ENCODE results near the gene KBTBD3.

Gene KBTBD3

GRCh38 chr11:106076919-106077608 is at the start of gene KBTBD3:
Gene KBTBD3, minus strand, starts transcription at chr11:106077347. Its CDS starts 18,250 bp downstream, at chr11:106059097.
- H2AFZ ChIP-seq (ENCODE audit: low read depth, low read length), result peak within 1 kb of the TSS; percentile 90
- H3K9me3 ChIP-seq (ENCODE audit: low read length), result peaks cover 3% of the 10 kb centered on the region
- H3K4me1 ChIP-seq (ENCODE audit: insufficient read depth, low read length), result peaks cover 29% of the 10 kb centered on the region
- H3K4me3 ChIP-seq (ENCODE audit: low read length), result peak within 1 kb of the TSS; percentile 84
- H3K36me3 ChIP-seq (ENCODE audit: insufficient read depth, low read length), result peaks cover 26% of the 10 kb centered on the region
- no peaks in the 10 kb centered on the region for H3K27me3 ChIP-seq (ENCODE audit: insufficient read depth, low read length)

GRCh38 chr11:106121570-106122320 is 44.6 kb upstream of the KBTBD3 start:
- Histone ChIP-seq H3K4me3 (ENCODE audit: low read length) (no peak overlapping the region), H3K4me1 (ENCODE audit: insufficient read depth, low read length) (no peaks in the 10 kb centered on the region), H3K9me3 (ENCODE audit: low read length) (no peaks in the 10 kb centered on the region), H2AFZ (ENCODE audit: low read depth, low read length) (no peak overlapping the region), H3K27me3 (ENCODE audit: insufficient read depth, low read length) (no peaks in the 10 kb centered on the region), H3K36me3 (ENCODE audit: insufficient read depth, low read length) (no peaks in the 10 kb centered on the region)

GRCh38 chr11:106105986-106106385 is 28.8 kb upstream of the KBTBD3 start:
- no peaks in the 10 kb centered on the region for H3K36me3 ChIP-seq (ENCODE audit: insufficient read depth, low read length)

GRCh38 chr11:106101819-106102218 is 24.7 kb upstream of the KBTBD3 start:
- H3K36me3 ChIP-seq (ENCODE audit: insufficient read depth, low read length), result peaks cover 25% of the 10 kb centered on the region
- H3K4me3 ChIP-seq (ENCODE audit: low read length), result no peak overlapping the region
- H2AFZ ChIP-seq (ENCODE audit: low read depth, low read length), result no peak overlapping the region
- H3K9me3 ChIP-seq (ENCODE audit: low read length), result no peaks in the 10 kb centered on the region
- no peaks in the 10 kb centered on the region for H3K4me1 ChIP-seq (ENCODE audit: insufficient read depth, low read length)
- no peaks in the 10 kb centered on the region for H3K27me3 ChIP-seq (ENCODE audit: insufficient read depth, low read length)

More at GRCh38 chr11:106105986-106106385, 28.8 kb upstream of the KBTBD3 start:
- H3K27me3 ChIP-seq (ENCODE audit: insufficient read depth, low read length), result no peaks in the 10 kb centered on the region
- no peak overlapping the region for H3K4me3 ChIP-seq (ENCODE audit: low read length)
- no peaks in the 10 kb centered on the region for H3K4me1 ChIP-seq (ENCODE audit: insufficient read depth, low read length)
- no peak overlapping the region for H2AFZ ChIP-seq (ENCODE audit: low read depth, low read length)
- H3K9me3 ChIP-seq (ENCODE audit: low read length), result no peaks in the 10 kb centered on the region

GRCh38 chr11:106101370-106101769 is 24.2 kb upstream of the KBTBD3 start:
- Histone ChIP-seq H2AFZ (ENCODE audit: low read depth, low read length) (no peak overlapping the region), H3K4me1 (ENCODE audit: insufficient read depth, low read length) (no peaks in the 10 kb centered on the region), H3K27me3 (ENCODE audit: insufficient read depth, low read length) (no peaks in the 10 kb centered on the region), H3K9me3 (ENCODE audit: low read length) (no peaks in the 10 kb centered on the region), H3K4me3 (ENCODE audit: low read length) (no peak overlapping the region), H3K36me3 (ENCODE audit: insufficient read depth, low read length) (peaks cover 30% of the 10 kb centered on the region)

- no peaks in the 10 kb centered on the region for H3K27me3 ChIP-seq (ENCODE audit: insufficient read depth, low read length)
- H3K4me1 ChIP-seq (ENCODE audit: insufficient read depth, low read length), result no peaks in the 10 kb centered on the region
- H2AFZ ChIP-seq (ENCODE audit: low read depth, low read length), result no peak overlapping the region
- H3K4me3 ChIP-seq (ENCODE audit: low read length), result no peak overlapping the region
- H3K36me3 ChIP-seq (ENCODE audit: insufficient read depth, low read length), result peaks cover 49% of the 10 kb centered on the region
- no peaks in the 10 kb centered on the region for H3K9me3 ChIP-seq (ENCODE audit: low read length)
Observed at GRCh38 chr11:106098893-106099553, 21.9 kb upstream of the KBTBD3 start.

GRCh38 chr11:106092446-106092845 is 15.3 kb upstream of the KBTBD3 start:
- Histone ChIP-seq H3K36me3 (ENCODE audit: insufficient read depth, low read length) (peaks cover 75% of the 10 kb centered on the region), H3K4me1 (ENCODE audit: insufficient read depth, low read length) (no peaks in the 10 kb centered on the region), H3K27me3 (ENCODE audit: insufficient read depth, low read length) (no peaks in the 10 kb centered on the region), H3K4me3 (ENCODE audit: low read length) (no peak overlapping the region), H3K9me3 (ENCODE audit: low read length) (peaks cover 2% of the 10 kb centered on the region), H2AFZ (ENCODE audit: low read depth, low read length) (no peak overlapping the region)

GRCh38 chr11:106091480-106092123 is 14.5 kb upstream of the KBTBD3 start:
- no peak overlapping the region for H2AFZ ChIP-seq (ENCODE audit: low read depth, low read length)
- no peak overlapping the region for H3K4me3 ChIP-seq (ENCODE audit: low read length)
- peaks cover 73% of the 10 kb centered on the region for H3K36me3 ChIP-seq (ENCODE audit: insufficient read depth, low read length)
- H3K9me3 ChIP-seq (ENCODE audit: low read length), result peaks cover 2% of the 10 kb centered on the region
- no peaks in the 10 kb centered on the region for H3K27me3 ChIP-seq (ENCODE audit: insufficient read depth, low read length)
- no peaks in the 10 kb centered on the region for H3K4me1 ChIP-seq (ENCODE audit: insufficient read depth, low read length)

GRCh38 chr11:106088896-106089295 is 11.7 kb upstream of the KBTBD3 start:
- Histone ChIP-seq H3K36me3 (ENCODE audit: insufficient read depth, low read length) (peaks cover 70% of the 10 kb centered on the region), H3K4me3 (ENCODE audit: low read length) (no peak overlapping the region), H3K4me1 (ENCODE audit: insufficient read depth, low read length) (no peaks in the 10 kb centered on the region), H2AFZ (ENCODE audit: low read depth, low read length) (no peak overlapping the region), H3K9me3 (ENCODE audit: low read length) (peaks cover 4% of the 10 kb centered on the region), H3K27me3 (ENCODE audit: insufficient read depth, low read length) (no peaks in the 10 kb centered on the region)

- Histone ChIP-seq H3K4me1 (ENCODE audit: insufficient read depth, low read length) (no peaks in the 10 kb centered on the region), H3K36me3 (ENCODE audit: insufficient read depth, low read length) (peaks cover 68% of the 10 kb centered on the region), H3K27me3 (ENCODE audit: insufficient read depth, low read length) (no peaks in the 10 kb centered on the region), H3K9me3 (ENCODE audit: low read length) (peaks cover 4% of the 10 kb centered on the region), H3K4me3 (ENCODE audit: low read length) (no peak overlapping the region), H2AFZ (ENCODE audit: low read depth, low read length) (no peak overlapping the region)
Observed at GRCh38 chr11:106087815-106088435, 10.8 kb upstream of the KBTBD3 start.

- no peak overlapping the region for H2AFZ ChIP-seq (ENCODE audit: low read depth, low read length)
- no peaks in the 10 kb centered on the region for H3K27me3 ChIP-seq (ENCODE audit: insufficient read depth, low read length)
- H3K9me3 ChIP-seq (ENCODE audit: low read length), result peaks cover 4% of the 10 kb centered on the region
- peaks cover 68% of the 10 kb centered on the region for H3K36me3 ChIP-seq (ENCODE audit: insufficient read depth, low read length)
- H3K4me1 ChIP-seq (ENCODE audit: insufficient read depth, low read length), result no peaks in the 10 kb centered on the region
- no peak overlapping the region for H3K4me3 ChIP-seq (ENCODE audit: low read length)
Observed at GRCh38 chr11:106086850-106087249, 9.7 kb upstream of the KBTBD3 start.

- Histone ChIP-seq H2AFZ (ENCODE audit: low read depth, low read length) (no peak overlapping the region), H3K4me3 (ENCODE audit: low read length) (no peak overlapping the region), H3K4me1 (ENCODE audit: insufficient read depth, low read length) (no peaks in the 10 kb centered on the region), H3K36me3 (ENCODE audit: insufficient read depth, low read length) (peaks cover 66% of the 10 kb centered on the region), H3K9me3 (ENCODE audit: low read length) (peaks cover 4% of the 10 kb centered on the region), H3K27me3 (ENCODE audit: insufficient read depth, low read length) (no peaks in the 10 kb centered on the region)
Observed at GRCh38 chr11:106086135-106086534, 9.0 kb upstream of the KBTBD3 start.

Data from neuron (in vitro differentiated cells).